ENCODE measurements around the gene DNAJC13.
"Not testable (repeated sequence)": the region's sequence is repeated elsewhere in the genome, so short reads cannot be mapped to it uniquely, and the experiment has no call there.

The DNAJC13 gene, protein sequence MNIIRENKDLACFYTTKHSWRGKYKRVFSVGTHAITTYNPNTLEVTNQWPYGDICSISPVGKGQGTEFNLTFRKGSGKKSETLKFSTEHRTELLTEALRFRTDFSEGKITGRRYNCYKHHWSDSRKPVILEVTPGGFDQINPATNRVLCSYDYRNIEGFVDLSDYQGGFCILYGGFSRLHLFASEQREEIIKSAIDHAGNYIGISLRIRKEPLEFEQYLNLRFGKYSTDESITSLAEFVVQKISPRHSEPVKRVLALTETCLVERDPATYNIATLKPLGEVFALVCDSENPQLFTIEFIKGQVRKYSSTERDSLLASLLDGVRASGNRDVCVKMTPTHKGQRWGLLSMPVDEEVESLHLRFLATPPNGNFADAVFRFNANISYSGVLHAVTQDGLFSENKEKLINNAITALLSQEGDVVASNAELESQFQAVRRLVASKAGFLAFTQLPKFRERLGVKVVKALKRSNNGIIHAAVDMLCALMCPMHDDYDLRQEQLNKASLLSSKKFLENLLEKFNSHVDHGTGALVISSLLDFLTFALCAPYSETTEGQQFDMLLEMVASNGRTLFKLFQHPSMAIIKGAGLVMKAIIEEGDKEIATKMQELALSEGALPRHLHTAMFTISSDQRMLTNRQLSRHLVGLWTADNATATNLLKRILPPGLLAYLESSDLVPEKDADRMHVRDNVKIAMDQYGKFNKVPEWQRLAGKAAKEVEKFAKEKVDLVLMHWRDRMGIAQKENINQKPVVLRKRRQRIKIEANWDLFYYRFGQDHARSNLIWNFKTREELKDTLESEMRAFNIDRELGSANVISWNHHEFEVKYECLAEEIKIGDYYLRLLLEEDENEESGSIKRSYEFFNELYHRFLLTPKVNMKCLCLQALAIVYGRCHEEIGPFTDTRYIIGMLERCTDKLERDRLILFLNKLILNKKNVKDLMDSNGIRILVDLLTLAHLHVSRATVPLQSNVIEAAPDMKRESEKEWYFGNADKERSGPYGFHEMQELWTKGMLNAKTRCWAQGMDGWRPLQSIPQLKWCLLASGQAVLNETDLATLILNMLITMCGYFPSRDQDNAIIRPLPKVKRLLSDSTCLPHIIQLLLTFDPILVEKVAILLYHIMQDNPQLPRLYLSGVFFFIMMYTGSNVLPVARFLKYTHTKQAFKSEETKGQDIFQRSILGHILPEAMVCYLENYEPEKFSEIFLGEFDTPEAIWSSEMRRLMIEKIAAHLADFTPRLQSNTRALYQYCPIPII (N-terminal part only)

GRCh38 chr3:132416807-132417694, at the start of gene DNAJC13:
DNAJC13 (plus strand) TSS chr3:132417502; CDS start chr3:132434551, 17,049 bp downstream.
- peak; percentile 90 for DNase-seq

DNA sequence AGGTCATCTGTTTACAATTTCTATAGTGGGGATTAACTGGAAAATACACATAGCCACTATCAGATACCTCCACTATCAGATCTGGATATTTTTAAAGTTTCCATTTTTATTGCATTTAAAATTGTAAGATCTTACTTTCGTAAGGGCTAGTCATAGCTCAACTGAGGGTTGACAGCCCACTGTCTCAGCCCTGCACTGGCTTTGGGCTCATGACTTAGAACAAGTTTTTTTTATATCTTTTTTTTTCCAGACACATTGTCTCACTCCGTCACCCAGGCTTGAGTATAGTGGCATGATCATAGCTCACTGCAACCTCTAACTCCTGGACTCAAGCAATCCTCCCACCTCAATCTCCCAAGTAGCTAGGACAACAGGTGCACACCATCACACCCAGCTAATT, 48.8 kb upstream of the DNAJC13 start:
- no peak for DNase-seq

- DNase-seq: no peak
These were observed 48.3 kb upstream of the DNAJC13 start for GRCh38 chr3:132368962-132369361.

GRCh38 chr3:132376945-132377354, 40.4 kb upstream of the DNAJC13 start:
- DNase-seq: not testable (repeated sequence)

- no peak for DNase-seq
These were observed 39.1 kb upstream of the DNAJC13 start for GRCh38 chr3:132378048-132378762.

- no peak for DNase-seq
These were observed 38.5 kb upstream of the DNAJC13 start for GRCh38 chr3:132378846-132379245.

DNA sequence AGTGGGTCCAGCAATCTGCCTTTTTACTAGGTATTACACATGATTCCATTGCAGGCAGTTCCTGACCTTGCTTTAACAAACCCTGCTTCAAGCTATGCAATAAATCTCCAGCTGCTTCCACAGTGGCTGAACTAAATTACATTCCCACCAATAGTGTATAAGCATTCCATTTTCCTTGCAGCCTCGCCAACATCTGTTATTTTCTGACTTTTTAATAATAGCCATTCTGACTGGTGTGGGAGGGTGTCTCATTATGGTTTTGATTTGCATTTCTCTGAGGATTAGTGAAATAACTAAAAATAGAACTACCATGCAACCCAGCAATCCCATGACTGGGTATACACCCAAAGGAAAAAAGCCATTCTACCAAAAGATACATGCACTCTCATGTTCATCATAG, 36.4 kb upstream of the DNAJC13 start:
- DNase-seq: no peak

DNA sequence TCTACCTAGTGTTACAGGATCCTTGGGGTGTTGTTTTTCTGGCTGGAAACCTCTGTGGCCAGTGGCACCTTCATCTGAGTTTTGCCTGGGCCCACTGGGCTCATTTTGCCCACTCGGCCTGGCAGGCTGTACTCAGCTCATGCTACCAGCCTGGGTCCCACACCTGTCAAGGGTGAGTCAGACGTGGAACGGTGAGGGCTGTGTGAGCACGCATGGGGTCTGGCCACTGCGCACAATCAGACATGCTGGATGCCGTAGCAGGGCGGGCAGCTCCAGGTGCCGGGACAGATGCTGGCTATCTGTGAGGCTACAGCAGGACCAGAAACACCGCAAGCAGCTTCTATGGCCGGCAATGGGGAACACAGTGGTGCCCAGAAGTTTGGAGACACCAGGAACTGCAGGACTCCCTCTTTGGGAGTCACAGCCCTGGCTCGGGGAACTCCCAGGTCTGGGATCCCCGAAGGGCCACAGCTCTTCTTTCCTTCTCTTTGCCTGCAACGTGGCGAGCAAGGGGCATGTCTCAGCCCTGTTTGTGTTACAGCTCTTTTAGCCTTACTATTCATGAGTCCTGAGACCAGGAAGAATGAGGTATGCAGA, 35.9 kb upstream of the DNAJC13 start:
- no peak for DNase-seq

GRCh38 chr3:132382267-132382666, 35.0 kb upstream of the DNAJC13 start:
- no peak for DNase-seq

DNA sequence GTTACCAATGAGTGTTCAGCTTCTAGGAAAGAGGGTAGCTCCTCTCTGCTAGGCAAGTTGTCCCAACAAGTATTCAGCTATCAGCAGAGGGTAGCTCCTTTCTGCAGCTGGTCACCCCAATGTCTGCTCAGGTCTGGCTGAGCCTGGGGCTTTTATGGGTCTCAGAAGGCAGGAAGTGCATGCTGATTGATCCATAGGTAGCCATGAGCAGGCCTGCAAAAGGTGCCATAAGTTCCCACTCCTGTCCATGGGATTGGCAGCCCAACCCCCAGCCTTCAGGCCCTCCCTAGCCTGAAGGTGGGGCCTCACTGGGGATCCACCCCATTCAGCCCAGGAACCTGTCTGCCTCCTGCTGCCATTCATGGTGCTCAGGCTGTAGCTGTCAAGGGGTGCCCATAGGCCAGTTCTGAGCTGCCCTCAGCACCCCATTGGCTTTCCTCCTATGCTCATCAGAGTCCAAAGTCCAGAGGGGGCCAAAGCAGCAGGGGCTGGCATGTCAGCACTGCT, 34.6 kb upstream of the DNAJC13 start:
- no peak for DNase-seq

DNA sequence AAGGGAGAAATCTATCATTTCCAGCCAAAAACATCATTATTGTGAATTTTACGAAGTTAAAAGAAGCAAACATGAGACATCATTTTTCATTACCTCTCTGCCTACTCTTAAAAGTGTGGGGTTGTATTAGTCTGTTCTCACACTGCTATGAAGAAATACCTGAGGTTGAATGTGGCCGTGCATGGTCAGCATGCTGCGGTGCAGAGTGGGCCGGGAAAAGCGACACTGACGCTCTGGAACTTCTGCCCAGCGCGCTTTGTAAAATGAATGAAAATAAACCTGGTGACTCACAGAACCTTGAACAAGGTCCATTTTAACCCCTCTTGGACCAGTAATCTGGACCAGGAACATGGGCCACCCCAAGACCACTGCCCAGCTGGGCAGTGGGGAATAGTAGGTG, 31.0 kb upstream of the DNAJC13 start:
- no peak for DNase-seq

GRCh38 chr3:132392675-132393074, 24.6 kb upstream of the DNAJC13 start:
- DNase-seq: not testable (repeated sequence)

DNA sequence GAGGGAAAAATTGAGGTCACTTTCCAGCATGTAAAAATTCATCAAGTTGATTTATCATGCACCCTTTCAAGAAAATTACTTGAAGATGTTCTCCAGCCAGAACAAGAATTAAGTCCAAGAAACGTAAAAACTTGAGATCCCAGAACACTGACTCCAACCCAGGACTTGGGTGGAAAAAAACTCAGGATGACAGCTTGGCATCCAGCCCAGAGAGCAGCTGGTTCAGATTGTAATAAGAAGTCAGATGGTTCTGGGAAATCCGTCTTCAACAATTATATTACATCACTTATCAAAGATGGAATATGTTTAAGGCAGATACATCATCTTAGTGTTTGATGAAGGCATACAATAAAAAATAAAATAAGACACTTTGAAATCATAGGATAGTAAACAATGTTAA, 23.0 kb upstream of the DNAJC13 start:
- no peak for DNase-seq

DNA sequence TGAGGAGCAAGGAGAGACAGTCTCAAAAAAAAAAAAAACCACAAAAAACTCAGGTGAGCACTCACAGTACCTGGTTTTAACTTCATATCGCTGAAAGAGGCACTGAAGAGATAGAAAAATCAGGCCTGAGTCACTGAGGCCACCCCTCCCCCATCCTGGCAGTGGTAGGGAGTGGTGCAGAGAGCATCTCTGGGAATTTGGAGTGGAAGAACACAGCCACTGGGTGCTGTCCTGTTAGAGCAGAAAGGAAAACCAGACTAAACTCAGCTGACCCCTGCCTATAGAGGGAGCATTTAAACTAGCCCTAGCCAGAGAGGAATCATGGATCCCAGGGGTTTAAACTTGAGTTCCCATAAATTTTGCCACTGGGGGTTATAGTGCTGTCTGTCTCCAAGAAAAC, 22.2 kb upstream of the DNAJC13 start:
- DNase-seq: no peak

DNA sequence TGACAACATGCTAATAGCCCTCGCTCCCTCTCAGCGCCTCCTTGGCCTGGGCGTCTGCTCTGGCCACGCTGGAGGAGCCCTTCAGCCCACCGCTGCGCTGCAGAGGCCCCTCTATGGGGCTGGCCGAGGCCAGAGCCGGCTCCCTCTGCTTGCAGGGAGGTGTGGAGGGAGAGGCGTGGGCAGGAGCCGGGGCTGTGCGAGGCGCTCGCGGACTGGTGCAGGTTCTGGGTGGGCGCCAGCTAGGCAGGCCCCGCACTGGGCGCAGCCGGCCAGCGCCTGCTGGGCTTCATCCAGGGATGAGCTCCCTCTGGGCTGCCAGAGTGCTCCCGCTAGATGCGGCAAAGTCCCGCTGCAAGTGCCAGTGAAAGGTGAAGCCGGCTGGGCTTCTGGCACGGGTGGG, 21.0 kb upstream of the DNAJC13 start:
- no peak for DNase-seq

- not testable (repeated sequence) for DNase-seq
These were observed 20.5 kb upstream of the DNAJC13 start for GRCh38 chr3:132396776-132397175.

DNA sequence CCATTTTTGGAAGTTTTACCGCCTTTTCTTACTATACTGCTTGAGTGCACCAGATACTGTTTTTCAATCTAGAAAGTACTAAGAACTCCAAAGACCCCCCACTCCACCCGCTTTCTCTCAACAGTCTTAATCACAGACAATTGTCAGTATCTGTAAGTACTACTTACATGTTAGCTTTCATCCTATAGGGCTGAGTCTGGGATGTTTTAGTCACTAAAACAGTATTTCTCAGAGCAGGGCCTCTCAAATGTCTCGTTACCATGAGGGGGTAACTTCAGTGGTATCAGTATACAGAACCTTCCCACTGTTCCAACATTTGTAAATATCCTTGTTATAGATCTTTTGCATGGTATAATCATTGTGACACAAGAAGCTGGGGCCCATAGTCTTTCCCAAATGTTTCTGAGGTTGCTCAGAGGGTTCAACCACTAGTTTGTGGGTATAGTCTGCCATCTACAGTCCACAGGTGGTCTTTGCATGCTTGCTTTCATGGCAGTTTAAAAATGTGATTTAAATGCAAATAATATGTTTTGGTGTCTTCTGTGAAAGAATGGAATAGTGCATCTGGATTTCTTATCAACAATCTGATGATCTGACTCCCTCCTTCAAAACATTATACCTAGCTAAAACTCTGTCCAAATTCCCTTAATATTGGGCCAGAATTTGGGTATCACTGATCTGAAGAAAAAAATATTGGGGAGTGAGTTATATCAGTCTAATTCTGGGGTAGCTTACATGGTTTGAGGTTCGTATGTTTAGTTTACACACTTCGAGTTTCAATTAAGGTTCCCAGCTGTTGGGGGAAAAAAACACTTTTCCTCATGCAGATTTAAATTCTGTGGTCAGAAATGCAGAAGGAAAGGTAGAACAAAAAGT, 18.0 kb upstream of the DNAJC13 start:
- no peak for DNase-seq

- DNase-seq: no peak
These were observed 16.0 kb upstream of the DNAJC13 start for GRCh38 chr3:132401255-132401654.

GRCh38 chr3:132404276-132404675, 13.0 kb upstream of the DNAJC13 start:
- no peak for DNase-seq

DNA sequence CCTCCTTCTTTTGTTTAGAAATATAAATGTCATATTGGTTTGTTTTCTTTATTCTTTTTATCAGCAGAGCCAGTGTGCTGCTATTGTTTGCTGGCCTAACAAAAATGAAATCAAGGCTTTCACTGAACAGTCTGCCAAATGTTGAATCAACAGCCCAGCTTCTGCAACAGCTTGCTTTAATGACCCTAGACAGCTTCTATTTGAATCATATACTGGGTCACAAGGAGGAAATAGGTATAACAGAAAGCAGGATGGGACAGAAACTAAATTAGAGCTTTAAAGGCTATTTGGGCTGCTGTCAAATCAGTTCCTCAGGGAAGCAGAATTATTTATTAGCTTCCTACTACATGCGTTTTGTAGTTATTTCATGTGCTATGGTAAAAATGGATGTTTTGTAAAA, 12.1 kb upstream of the DNAJC13 start:
- no peak for DNase-seq

All from stimulated activated CD4-positive, alpha-beta T cell treated with anti-CD3 and anti-CD28 coated beads, Interleukin-1b, Interleukin-23, amount 100 ng/mL, for 48 hours (primary cell).